ENCODE results near the gene SLC43A3. TPM values are rescaled to one million over a fixed set of nuclear protein-coding genes. Genes with fewer than 3 reads are reported as not detected.

Gene SLC43A3
- total and polyA plus RNA-seq, 9 of the 15 experiments (the other 6 are each of a cell fraction or from before 2014, with no cell fraction given) = 63.7 to 281 (median 139) TPM

DNA sequence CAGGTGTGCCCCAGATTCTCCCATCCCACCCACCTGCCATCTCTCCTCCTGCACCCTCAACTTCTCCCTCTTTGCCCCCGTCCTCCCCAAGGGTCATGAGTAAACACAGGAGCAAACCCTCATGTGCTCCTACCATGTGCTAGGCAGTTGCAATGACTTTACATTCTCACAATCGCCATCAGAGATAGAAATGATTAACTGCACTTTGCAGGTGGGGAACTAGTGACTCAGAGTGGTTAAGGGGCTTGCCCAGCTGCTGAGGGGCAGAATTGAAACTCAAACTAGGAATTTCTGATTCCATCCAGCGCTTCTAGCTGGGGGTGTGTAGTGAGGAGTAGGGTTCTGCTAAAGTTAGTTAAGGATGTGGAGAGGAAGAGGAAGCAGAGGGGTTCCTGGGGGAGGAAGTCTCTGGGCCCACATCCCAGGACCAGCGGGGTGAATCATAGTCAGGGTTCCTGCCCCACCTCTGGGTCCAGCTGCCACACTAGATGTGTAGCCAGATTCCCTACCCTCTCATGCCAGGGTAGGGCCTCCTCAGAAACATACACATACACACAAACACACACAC, 20.5 kb downstream of the SLC43A3 start (continued):
- 0 out of 2 replicates have a peak, but pooled peaks have one; percentile 20 for TF ChIP-seq ARID1B (IDR thresholded peaks at IDR 0.05)
- TF ChIP-seq MBD2 (IDR thresholded peaks at IDR 0.05; ENCODE audit: borderline replicate concordance, low read depth) = 0 out of 2 replicates have a peak, but pooled peaks have one; percentile 23
- no peak for TF ChIP-seq ZFP30 (CRISPR knock-in tag; IDR thresholded peaks at IDR 0.05; ENCODE audit: borderline replicate concordance)
- TF ChIP-seq SREBF2 (CRISPR knock-in tag; IDR thresholded peaks at IDR 0.05) = no peak
- TF ChIP-seq GTF2F1 (IDR thresholded peaks at IDR 0.05; ENCODE audit: low read depth, low read length) = no peak
- no peak for TF ChIP-seq MIER1 (IDR thresholded peaks at IDR 0.05; ENCODE audit: low read depth)
- no peak for TF ChIP-seq CREM (IDR thresholded peaks at IDR 0.05; ENCODE audit: low read depth)
- TF ChIP-seq MYNN (IDR thresholded peaks at IDR 0.05) = peak; percentile 52; the same call in 1 of the 2 replicates
- no peak for TF ChIP-seq MYNN (CRISPR knock-in tag; IDR thresholded peaks at IDR 0.05)
- peak; percentile 34; the same call in 1 of the 2 replicates for TF ChIP-seq SPI1 (IDR thresholded peaks at IDR 0.05; ENCODE audit: borderline replicate concordance, low read depth, low read length)
- TF ChIP-seq MYC (IDR thresholded peaks at IDR 0.05; ENCODE audit: low read depth, low read length) = 0 out of 2 replicates have a peak, but pooled peaks have one; percentile 44
- TF ChIP-seq MYC (CRISPR knock-in tag; IDR thresholded peaks at IDR 0.05; ENCODE audit: borderline replicate concordance, low read depth) = no peak
- TF ChIP-seq, protein P1, sequence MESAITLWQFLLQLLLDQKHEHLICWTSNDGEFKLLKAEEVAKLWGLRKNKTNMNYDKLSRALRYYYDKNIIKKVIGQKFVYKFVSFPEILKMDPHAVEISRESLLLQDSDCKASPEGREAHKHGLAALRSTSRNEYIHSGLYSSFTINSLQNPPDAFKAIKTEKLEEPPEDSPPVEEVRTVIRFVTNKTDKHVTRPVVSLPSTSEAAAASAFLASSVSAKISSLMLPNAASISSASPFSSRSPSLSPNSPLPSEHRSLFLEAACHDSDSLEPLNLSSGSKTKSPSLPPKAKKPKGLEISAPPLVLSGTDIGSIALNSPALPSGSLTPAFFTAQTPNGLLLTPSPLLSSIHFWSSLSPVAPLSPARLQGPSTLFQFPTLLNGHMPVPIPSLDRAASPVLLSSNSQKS (CRISPR knock-in tag; IDR thresholded peaks at IDR 0.05) = no peak
- TF ChIP-seq, protein P2, sequence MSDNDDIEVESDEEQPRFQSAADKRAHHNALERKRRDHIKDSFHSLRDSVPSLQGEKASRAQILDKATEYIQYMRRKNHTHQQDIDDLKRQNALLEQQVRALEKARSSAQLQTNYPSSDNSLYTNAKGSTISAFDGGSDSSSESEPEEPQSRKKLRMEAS (CRISPR knock-in tag; IDR thresholded peaks at IDR 0.05) = 0 out of 2 replicates have a peak, but pooled peaks have one; percentile 20
- TF ChIP-seq POLR2A (conservative IDR thresholded peaks at IDR 0.05) = peak; percentile 59
- TF ChIP-seq JUND (IDR thresholded peaks at IDR 0.05; ENCODE audit: borderline replicate concordance, low read depth, low read length) = peak; percentile 24; the same call in 1 of the 2 replicates
- no peak for TF ChIP-seq JUND (tag; IDR thresholded peaks at IDR 0.05; ENCODE audit: borderline replicate concordance, low read depth, low read length)
- TF ChIP-seq, protein P3, sequence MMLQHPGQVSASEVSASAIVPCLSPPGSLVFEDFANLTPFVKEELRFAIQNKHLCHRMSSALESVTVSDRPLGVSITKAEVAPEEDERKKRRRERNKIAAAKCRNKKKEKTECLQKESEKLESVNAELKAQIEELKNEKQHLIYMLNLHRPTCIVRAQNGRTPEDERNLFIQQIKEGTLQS (IDR thresholded peaks at IDR 0.05) = peak; percentile 14; the same call in 1 of the 2 replicates
- TF ChIP-seq, protein P3 (CRISPR knock-in tag; conservative IDR thresholded peaks at IDR 0.05) = no peak
- TF ChIP-seq, protein P4, sequence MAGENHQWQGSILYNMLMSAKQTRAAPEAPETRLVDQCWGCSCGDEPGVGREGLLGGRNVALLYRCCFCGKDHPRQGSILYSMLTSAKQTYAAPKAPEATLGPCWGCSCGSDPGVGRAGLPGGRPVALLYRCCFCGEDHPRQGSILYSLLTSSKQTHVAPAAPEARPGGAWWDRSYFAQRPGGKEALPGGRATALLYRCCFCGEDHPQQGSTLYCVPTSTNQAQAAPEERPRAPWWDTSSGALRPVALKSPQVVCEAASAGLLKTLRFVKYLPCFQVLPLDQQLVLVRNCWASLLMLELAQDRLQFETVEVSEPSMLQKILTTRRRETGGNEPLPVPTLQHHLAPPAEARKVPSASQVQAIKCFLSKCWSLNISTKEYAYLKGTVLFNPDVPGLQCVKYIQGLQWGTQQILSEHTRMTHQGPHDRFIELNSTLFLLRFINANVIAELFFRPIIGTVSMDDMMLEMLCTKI (IDR thresholded peaks at IDR 0.05; ENCODE audit: partially characterized antibody) = no peak
- no peak for TF ChIP-seq CCNT2 (IDR thresholded peaks at IDR 0.05; ENCODE audit: borderline replicate concordance, extremely low read depth, insufficient read length, low read depth, low read length)
- TF ChIP-seq, protein P5, sequence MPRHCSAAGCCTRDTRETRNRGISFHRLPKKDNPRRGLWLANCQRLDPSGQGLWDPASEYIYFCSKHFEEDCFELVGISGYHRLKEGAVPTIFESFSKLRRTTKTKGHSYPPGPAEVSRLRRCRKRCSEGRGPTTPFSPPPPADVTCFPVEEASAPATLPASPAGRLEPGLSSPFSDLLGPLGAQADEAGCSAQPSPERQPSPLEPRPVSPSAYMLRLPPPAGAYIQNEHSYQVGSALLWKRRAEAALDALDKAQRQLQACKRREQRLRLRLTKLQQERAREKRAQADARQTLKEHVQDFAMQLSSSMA (CRISPR knock-in tag; IDR thresholded peaks at IDR 0.05) = no peak
- peak; percentile 5; the same call in 1 of the 2 replicates for TF ChIP-seq POLR2AphosphoS2 (IDR thresholded peaks at IDR 0.05; ENCODE audit: low read length)
- no peak for TF ChIP-seq ZNF23 (CRISPR knock-in tag; IDR thresholded peaks at IDR 0.05)
- peak; percentile 49 for TF ChIP-seq NFE2 (IDR thresholded peaks at IDR 0.05; ENCODE audit: low read depth)
- TF ChIP-seq TCF3 (CRISPR knock-in tag; IDR thresholded peaks at IDR 0.05) = no peak

All from K562 (cell line).